ENCODE results near the gene RNU6-1. TPM values are rescaled to one million over a fixed set of nuclear protein-coding genes. Genes with fewer than 3 reads are reported as not detected.

RNU6-1 gene
- total RNA-seq, 2 donors from 2014 or later = not detected

DNA sequence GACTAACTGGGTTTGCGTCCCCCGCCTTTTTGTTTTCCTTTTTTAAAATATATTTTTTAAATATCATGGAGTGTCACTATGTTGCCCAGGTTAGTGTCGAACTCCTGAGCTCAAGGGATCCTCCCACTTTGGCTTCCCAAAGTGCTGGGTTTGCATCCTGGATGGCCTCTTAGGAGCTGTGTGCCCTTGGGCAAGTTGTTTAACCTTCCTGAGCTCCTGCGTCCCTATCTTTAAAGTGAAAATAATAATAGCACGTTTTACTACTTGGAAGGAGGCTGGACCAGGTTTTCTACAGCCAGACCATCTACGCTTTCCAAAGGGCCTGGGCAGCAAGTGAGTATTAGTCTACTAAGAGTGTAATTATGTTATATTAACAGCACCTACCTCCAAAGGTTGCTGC, 44.2 kb upstream of the RNU6-1 start:
- Histone ChIP-seq H3K9me3 (no peaks in the 10 kb centered on the region), H3K4me1 (no peaks in the 10 kb centered on the region), H3K27ac (peak overlapping the region; percentile 38), H3K36me3 (no peaks in the 10 kb centered on the region), H3K4me3 (peak overlapping the region; percentile 42), H3K27me3 (no peaks in the 10 kb centered on the region), H3K9ac (ENCODE audit: low read depth in 2 of 2, low read length in 2 of 2) (peak overlapping the region in 1 of 2 donors; percentile 74)
- TF ChIP-seq, protein P1, sequence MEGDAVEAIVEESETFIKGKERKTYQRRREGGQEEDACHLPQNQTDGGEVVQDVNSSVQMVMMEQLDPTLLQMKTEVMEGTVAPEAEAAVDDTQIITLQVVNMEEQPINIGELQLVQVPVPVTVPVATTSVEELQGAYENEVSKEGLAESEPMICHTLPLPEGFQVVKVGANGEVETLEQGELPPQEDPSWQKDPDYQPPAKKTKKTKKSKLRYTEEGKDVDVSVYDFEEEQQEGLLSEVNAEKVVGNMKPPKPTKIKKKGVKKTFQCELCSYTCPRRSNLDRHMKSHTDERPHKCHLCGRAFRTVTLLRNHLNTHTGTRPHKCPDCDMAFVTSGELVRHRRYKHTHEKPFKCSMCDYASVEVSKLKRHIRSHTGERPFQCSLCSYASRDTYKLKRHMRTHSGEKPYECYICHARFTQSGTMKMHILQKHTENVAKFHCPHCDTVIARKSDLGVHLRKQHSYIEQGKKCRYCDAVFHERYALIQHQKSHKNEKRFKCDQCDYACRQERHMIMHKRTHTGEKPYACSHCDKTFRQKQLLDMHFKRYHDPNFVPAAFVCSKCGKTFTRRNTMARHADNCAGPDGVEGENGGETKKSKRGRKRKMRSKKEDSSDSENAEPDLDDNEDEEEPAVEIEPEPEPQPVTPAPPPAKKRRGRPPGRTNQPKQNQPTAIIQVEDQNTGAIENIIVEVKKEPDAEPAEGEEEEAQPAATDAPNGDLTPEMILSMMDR (IDR thresholded peaks at IDR 0.05) = no peak
- DNase-seq = no peak
- intact Hi-C loops (cut with DNase I) = no loop called here

DNA sequence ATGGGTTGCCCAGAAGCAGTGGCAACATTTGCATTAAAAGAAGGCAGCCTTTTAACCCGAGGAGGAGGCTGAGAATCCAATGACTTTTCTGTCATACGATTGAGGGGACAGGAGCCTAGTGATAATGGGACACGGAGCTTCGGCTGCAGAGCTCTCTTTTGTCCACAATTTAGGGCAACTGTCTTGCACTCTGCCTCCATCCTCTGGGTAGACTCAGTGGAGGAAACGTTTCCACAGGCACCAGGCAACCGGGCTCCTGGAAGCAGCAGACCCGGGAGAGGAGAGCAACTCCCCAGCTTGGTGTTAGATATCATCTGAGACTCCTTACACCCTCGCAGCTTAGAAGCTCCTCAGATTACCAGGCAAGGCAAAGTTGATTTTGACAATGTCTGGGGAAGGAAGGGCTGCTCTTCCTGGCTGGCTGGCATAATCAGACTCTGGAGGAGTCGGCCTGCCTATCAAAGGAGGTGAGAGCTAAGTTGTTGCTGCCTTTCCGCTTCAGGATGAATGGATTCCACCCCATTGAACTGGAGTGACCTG, 43.5 kb upstream of the RNU6-1 start:
- H3K4me1 ChIP-seq = no peaks in the 10 kb centered on the region

DNA sequence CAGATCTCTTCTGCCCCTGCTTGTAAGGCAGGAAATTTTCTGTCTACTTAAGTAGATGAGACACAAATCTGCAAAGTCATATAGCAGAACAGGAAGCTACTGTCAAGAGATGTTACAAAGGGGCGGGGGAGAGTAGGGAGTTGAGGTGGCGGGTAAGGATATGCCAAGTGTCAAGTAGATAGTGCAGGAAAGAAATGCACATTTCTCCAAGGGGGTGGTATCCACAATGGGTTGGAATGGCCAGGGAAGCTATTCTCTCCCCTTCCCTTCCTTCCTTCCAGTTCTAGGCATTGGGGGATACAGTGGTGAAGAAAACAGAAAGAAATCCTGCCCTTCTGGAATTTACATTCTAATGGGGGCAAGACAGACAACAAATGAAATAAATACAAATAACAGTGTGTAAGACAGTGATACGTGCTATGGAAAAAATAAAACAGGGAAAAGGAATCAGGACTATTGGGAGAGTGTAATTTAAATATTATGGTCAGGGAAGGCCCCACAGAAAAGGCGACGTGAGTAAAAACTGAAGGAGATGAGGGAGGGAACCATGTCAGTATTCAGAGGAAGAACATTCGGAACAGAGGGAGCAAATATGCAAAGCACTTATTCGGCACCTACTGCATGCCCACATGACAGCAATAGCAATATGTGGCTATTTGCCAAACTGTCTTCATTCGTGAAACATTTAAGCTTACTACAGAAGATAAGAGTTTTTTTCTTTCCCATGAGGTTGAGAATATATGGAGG, 42.8 kb upstream of the RNU6-1 start:
- Histone ChIP-seq H3K4me1 (no peaks in the 10 kb centered on the region), H3K4me3 (no peak overlapping the region), H3K9ac (ENCODE audit: low read depth in 2 of 2, low read length in 2 of 2) (no peak overlapping the region), H3K9me3 (no peaks in the 10 kb centered on the region), H3K36me3 (no peaks in the 10 kb centered on the region), H3K27ac (no peak overlapping the region), H3K27me3 (no peaks in the 10 kb centered on the region)
- intact Hi-C loops (cut with DNase I) = no loop called here
- TF ChIP-seq, protein P1 (IDR thresholded peaks at IDR 0.05) = no peak
- DNase-seq = no peak

More for the DNA sequence above, 43.5 kb upstream of the RNU6-1 start:
- intact Hi-C loops (cut with DNase I) = no loop called here
- Histone ChIP-seq H3K9ac (ENCODE audit: low read depth in 2 of 2, low read length in 2 of 2) (no peak overlapping the region), H3K27me3 (no peaks in the 10 kb centered on the region), H3K9me3 (no peaks in the 10 kb centered on the region), H3K36me3 (no peaks in the 10 kb centered on the region), H3K27ac (no peak overlapping the region), H3K4me3 (no peak overlapping the region)
- no peak for DNase-seq
- TF ChIP-seq, protein P1 (IDR thresholded peaks at IDR 0.05) = no peak

DNA sequence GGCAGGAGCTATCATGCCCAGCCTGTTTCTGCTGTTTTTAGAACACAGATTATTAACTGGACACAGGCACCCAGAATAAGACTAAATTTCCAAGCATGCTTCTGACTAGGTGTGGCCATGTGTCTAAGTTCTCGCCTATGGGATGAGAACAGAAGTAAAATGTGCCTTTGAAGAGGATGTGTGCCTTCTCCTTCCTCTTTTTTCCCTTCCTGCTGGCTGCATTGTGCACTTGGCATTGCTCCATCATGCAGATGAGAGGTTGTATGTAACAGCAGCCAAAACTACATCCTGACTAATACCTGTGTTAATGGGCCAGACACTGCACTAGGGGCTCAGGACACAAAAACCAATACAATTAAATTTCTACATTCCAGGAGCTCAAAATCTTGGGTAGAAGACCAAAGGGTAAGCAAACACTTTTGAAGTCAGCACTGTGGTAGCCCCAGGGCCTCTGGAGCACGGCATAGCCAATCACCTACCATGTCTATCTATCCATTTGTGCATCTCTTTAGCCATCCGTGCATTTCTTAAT, 40.9 kb upstream of the RNU6-1 start:
- DNase-seq = no peak
- Histone ChIP-seq H3K4me1 (no peaks in the 10 kb centered on the region), H3K27me3 (no peaks in the 10 kb centered on the region), H3K9me3 (no peaks in the 10 kb centered on the region), H3K36me3 (no peaks in the 10 kb centered on the region), H3K27ac (no peak overlapping the region), H3K9ac (ENCODE audit: low read depth in 2 of 2, low read length in 2 of 2) (no peak overlapping the region), H3K4me3 (no peak overlapping the region)
- TF ChIP-seq, protein P1 (IDR thresholded peaks at IDR 0.05) = no peak
- intact Hi-C loops (cut with DNase I) = no loop called here

DNA sequence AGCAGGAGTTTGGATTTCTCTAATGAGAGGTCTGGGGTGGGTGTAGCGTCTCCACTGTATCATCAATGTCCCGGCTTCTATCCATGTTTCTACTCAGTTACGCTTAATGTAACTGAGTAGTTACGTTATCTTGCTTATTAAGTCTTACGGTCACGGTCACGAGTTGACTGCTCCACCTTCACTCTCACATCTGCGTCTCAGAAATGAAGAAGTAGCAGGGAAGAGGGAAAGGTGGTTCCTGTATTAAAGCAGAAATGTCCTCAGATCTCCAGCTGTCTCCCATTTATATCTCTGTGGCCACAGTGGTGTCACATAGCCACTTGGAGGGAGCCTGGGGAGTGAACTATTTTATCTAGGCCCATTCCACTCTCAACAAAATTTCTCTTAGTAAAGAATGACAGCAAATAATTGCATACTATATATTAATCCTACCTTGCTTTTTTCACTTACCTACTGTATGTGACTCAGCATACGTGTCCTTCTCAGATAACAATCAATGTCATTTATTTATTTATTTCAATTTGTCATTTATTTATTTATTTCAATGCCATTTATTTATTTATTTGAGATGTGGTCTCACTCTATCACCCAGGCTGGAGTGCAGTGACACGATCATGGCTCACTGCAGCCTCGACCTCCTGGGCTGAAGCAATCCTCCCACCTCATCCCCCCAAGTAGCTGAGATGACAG, 39.7 kb upstream of the RNU6-1 start:
- DNase-seq = no peak
- TF ChIP-seq, protein P1 (IDR thresholded peaks at IDR 0.05) = no peak
- Histone ChIP-seq H3K4me3 (no peak overlapping the region), H3K27ac (no peak overlapping the region), H3K4me1 (no peaks in the 10 kb centered on the region), H3K27me3 (no peaks in the 10 kb centered on the region), H3K9ac (ENCODE audit: low read depth in 2 of 2, low read length in 2 of 2) (no peak overlapping the region), H3K9me3 (no peaks in the 10 kb centered on the region), H3K36me3 (no peaks in the 10 kb centered on the region)
- intact Hi-C loops (cut with DNase I) = no loop called here

Data from colonic mucosa (tissue), 4 donors.